ENCODE data around the gene MYADML2. TPM values are rescaled to one million over a fixed set of nuclear protein-coding genes. Genes with fewer than 3 reads are reported as not detected.

The MYADML2 gene
- total and polyA plus RNA-seq, 2 of the 8 experiments (the other 6 are each of a cell fraction or from before 2014, with no cell fraction given), result 0.26 to 0.47 TPM

- FAIRE-seq (no peak), DNase-seq (ENCODE audit: low read depth in 1 of 2, low spot score in 2 of 2) (peak; percentile 70 to 95)
- Histone ChIP-seq H2BK15ac (ENCODE audit: low read length) (no peak within 1 kb of the TSS), H3K36me3 (ENCODE audit: control insufficient read depth in 2 of 4, insufficient read depth in 4 of 4, low read length in 3 of 4) (peaks cover 0 to 1% (median 0%) of the 10 kb centered on the region in 4 experiments; a peak in 1 of 8 replicates), H3K27me3 (replicated peaks in 1 of 4; ENCODE audit: control insufficient read depth in 3 of 4, extremely low read depth in 1 of 4, insufficient read depth in 3 of 4, low read length in 3 of 4) (peaks cover 0 to 12% (median 9%) of the 10 kb centered on the region in 4 experiments; a peak in 4 of 7 replicates), H3K79me1 (ENCODE audit: low read depth, low read length) (peaks cover 24% of the 10 kb centered on the region), H3K23me2 (ENCODE audit: low read depth, low read length) (peaks cover 15% of the 10 kb centered on the region; the same call in 1 of the 2 replicates), H3K4me3 (ENCODE audit: extremely low read depth in 1 of 4, insufficient read depth in 2 of 4, low read depth in 3 of 4, low read length in 4 of 4) (peak within 1 kb of the TSS; percentile 67 to 89 (median 70)), H2AK5ac (ENCODE audit: low read depth, low read length) (peak within 1 kb of the TSS; percentile 71; the same call in 1 of the 2 replicates), H2BK12ac (ENCODE audit: low read depth, low read length) (no peak within 1 kb of the TSS), H3K9me3 (ENCODE audit: insufficient read depth in 2 of 2, low read depth in 1 of 2, low read length in 1 of 2) (no peaks in the 10 kb centered on the region), H2BK5ac (ENCODE audit: low read depth, low read length) (peak within 1 kb of the TSS; percentile 75), H3K79me2 (ENCODE audit: control insufficient read depth in 1 of 2, insufficient read depth in 2 of 2, low read length in 2 of 2) (peaks cover 6 to 35% of the 10 kb centered on the region in 2 experiments; a peak in 3 of 4 replicates), H3K4me2 (ENCODE audit: insufficient read depth in 1 of 2, low read depth in 2 of 2, low read length in 2 of 2) (peak within 1 kb of the TSS; percentile 88 to 94), H3K14ac (ENCODE audit: insufficient read length) (no peak within 1 kb of the TSS), H4K5ac (ENCODE audit: insufficient read length, low read depth, low read length) (peak within 1 kb of the TSS; percentile 54), H3K18ac (ENCODE audit: extremely low read depth, low read length) (peak within 1 kb of the TSS; percentile 62), H4K8ac (ENCODE audit: extremely low read depth, insufficient read depth, low read length) (peak within 1 kb of the TSS; percentile 89), H3K56ac (replicated peaks; ENCODE audit: insufficient read length, low read depth, low read length) (peak within 1 kb of the TSS; percentile 27), H3K23ac (ENCODE audit: insufficient read length) (peak within 1 kb of the TSS; percentile 17), H2BK120ac (replicated peaks; ENCODE audit: low read depth, low read length) (no peak within 1 kb of the TSS), H4K91ac (replicated peaks; ENCODE audit: insufficient read length, low read length) (peak within 1 kb of the TSS; percentile 94), H3K4ac (replicated peaks; ENCODE audit: insufficient read length, low read depth, low read length) (peak within 1 kb of the TSS; percentile 21), H3K9ac (replicated peaks in 1 of 4; ENCODE audit: extremely low read depth in 1 of 4, low read depth in 3 of 4, low read length in 3 of 4) (peak within 1 kb of the TSS; percentile 39 to 75 (median 54); a peak in 6 of 7 replicates), H3K4me1 (replicated peaks in 1 of 4; ENCODE audit: control insufficient read depth in 3 of 4, insufficient read depth in 4 of 4, low read length in 3 of 4) (peaks cover 0 to 37% (median 28%) of the 10 kb centered on the region in 4 experiments; a peak in 6 of 7 replicates), H3K27ac (ENCODE audit: low read depth, low read length) (peak within 1 kb of the TSS; percentile 72), H2AFZ (ENCODE audit: low read length) (no peak within 1 kb of the TSS; the same call in 1 of the 2 replicates), H2BK20ac (ENCODE audit: low read length) (no peak within 1 kb of the TSS), H4K20me1 (replicated peaks in 1 of 2; ENCODE audit: control insufficient read depth in 1 of 2, insufficient read depth in 2 of 2, low read length in 2 of 2) (peaks cover 9 to 26% of the 10 kb centered on the region in 2 experiments)
- ChIA-PET POLR2A (ENCODE audit: partially characterized antibody) (interaction anchor here (0.8 to 14.6 kb wide), 21 partner anchors 8 to 226 kb away, joined by 3 to 150 read pairs (median 4); partner anchors contain the start of genes MYADML2, NPB, PCYT2 and PYCR1), CTCF (ENCODE audit: partially characterized antibody) (interaction anchor here (0.6 to 3.2 kb wide), 16 partner anchors 12 to 198 kb away, joined by 3 to 16 read pairs (median 4); partner anchors contain the start of genes CENPX, LRRC45 and NOTUM)
- WGBS, 2 experiments (ENCODE audit: extremely low coverage in 1 of 2, insufficient coverage in 1 of 2, insufficient read length in 1 of 2, insufficient replicate concordance in 2 of 2, low coverage in 1 of 2, low lambda C conversion rate in 2 of 2, missing lambda C conversion rate in 1 of 2), result 1% methylated on average over 44 of the region's 98 CpGs; no CpG with 5 or more reads in 1 of the 2 experiments
- TF ChIP-seq SIX5 (IDR thresholded peaks at IDR 0.05; ENCODE audit: low read depth, low read length), result no peak
- TF ChIP-seq CEBPB (IDR thresholded peaks at IDR 0.05; ENCODE audit: low read depth, low read length), result no peak
- peak; percentile 76 for TF ChIP-seq NRF1 (IDR thresholded peaks at IDR 0.05; ENCODE audit: low read depth, low read length)
- no peak for TF ChIP-seq HDAC2 (IDR thresholded peaks at IDR 0.05; ENCODE audit: borderline replicate concordance in 1 of 2, low read depth in 2 of 2, low read length in 2 of 2)
- TF ChIP-seq CBX5 (IDR thresholded peaks at IDR 0.05; ENCODE audit: low read depth, low read length), result no peak
- no peak for TF ChIP-seq TEAD4 (IDR thresholded peaks at IDR 0.05; ENCODE audit: low read depth, low read length)
- TF ChIP-seq TAF1 (IDR thresholded peaks at IDR 0.05; ENCODE audit: low read depth, low read length), result 0 out of 2 replicates have a peak, but pooled peaks have one; percentile 54
- TF ChIP-seq NANOG (IDR thresholded peaks at IDR 0.05; ENCODE audit: insufficient read depth, low read depth, low read length, poor library complexity, severe bottlenecking), result no peak
- no peak for TF ChIP-seq BCL11A (IDR thresholded peaks at IDR 0.05; ENCODE audit: low read depth in 2 of 2, low read length in 2 of 2)
- 0 out of 2 replicates have a peak, but pooled peaks have one; percentile 44 for TF ChIP-seq PHF8 (conservative IDR thresholded peaks at IDR 0.05; ENCODE audit: low read depth, low read length)
These were observed 19.1 kb downstream of the MYADML2 start, which contains the start of gene MAFG for GRCh38 chr17:81927653-81928543. TSS of gene MAFG (minus strand) at chr17:81927735. CDS start at chr17:81923185, 4,550 bp downstream.
